Stimulated activated CD4-positive, alpha-beta T cell treated with anti-CD3 and anti-CD28 coated beads, Interleukin-4, amount 100 ng/mL, for 24 hours (primary cell): ENCODE results near the gene KRTAP29-1.
"Not testable (repeated sequence)": the region's sequence is repeated elsewhere in the genome, so short reads cannot be mapped to it uniquely, and the experiment has no call there.

Experiments
- DNase-seq: peaks from one replicate; pipeline ENCODE4 v3.0.0-alpha.2; 2020

Gene KRTAP29-1

GRCh38 chr17:41301916-41302901, at the start of gene KRTAP29-1:
Gene KRTAP29-1 (minus strand): TSS chr17:41302851. CDS start chr17:41302851, 0 bp downstream.
- DNase-seq, result no peak

GRCh38 chr17:41351177-41351576, 48.5 kb upstream of the KRTAP29-1 start:
- DNase-seq, result no peak

- DNase-seq, result not testable (repeated sequence)
These were observed 47.8 kb upstream of the KRTAP29-1 start, which contains the start of gene KRT33A for GRCh38 chr17:41350381-41350878. Gene KRT33A (minus strand): TSS chr17:41350828. CDS start chr17:41350767, 61 bp downstream.

GRCh38 chr17:41347869-41348760, 45.5 kb upstream of the KRTAP29-1 start:
- DNase-seq, result no peak

- DNase-seq, result not testable (repeated sequence)
These were observed 43.8 kb upstream of the KRTAP29-1 start for GRCh38 chr17:41346421-41346820.

- no peak for DNase-seq
These were observed 43.3 kb upstream of the KRTAP29-1 start for GRCh38 chr17:41345992-41346391.

GRCh38 chr17:41343029-41343428, 40.4 kb upstream of the KRTAP29-1 start:
- no peak for DNase-seq

- DNase-seq, result peak; percentile 46
These were observed 38.5 kb upstream of the KRTAP29-1 start for GRCh38 chr17:41340934-41341861.

GRCh38 chr17:41340494-41340893, 37.8 kb upstream of the KRTAP29-1 start:
- no peak for DNase-seq

- no peak for DNase-seq
These were observed 37.0 kb upstream of the KRTAP29-1 start for GRCh38 chr17:41339571-41340172.

GRCh38 chr17:41338961-41339485, 36.4 kb upstream of the KRTAP29-1 start:
- peak; percentile 41 for DNase-seq

GRCh38 chr17:41335747-41336146, 33.1 kb upstream of the KRTAP29-1 start:
- DNase-seq, result no peak

GRCh38 chr17:41334385-41335305, 32.0 kb upstream of the KRTAP29-1 start:
- DNase-seq, result no peak

- DNase-seq, result no peak
These were observed 31.2 kb upstream of the KRTAP29-1 start for GRCh38 chr17:41333836-41334235.

GRCh38 chr17:41333098-41333497, 30.4 kb upstream of the KRTAP29-1 start:
- DNase-seq, result no peak

- DNase-seq, result no peak
These were observed 29.6 kb upstream of the KRTAP29-1 start for GRCh38 chr17:41332239-41332638.

GRCh38 chr17:41331606-41332005, 29.0 kb upstream of the KRTAP29-1 start:
- DNase-seq, result no peak

- no peak for DNase-seq
These were observed 26.8 kb upstream of the KRTAP29-1 start for GRCh38 chr17:41329279-41329948.

GRCh38 chr17:41328207-41328606, 25.6 kb upstream of the KRTAP29-1 start:
- DNase-seq, result no peak
